H1 (cell line): ENCODE results near the gene CCDC47. TPM values are rescaled to one million over a fixed set of nuclear protein-coding genes. Genes with fewer than 3 reads are reported as not detected.

Experiments
- BACH1 ChIP-seq: IDR thresholded peaks from 2 replicates; pipeline ENCODE4 v1.6.1; 2012; ENCODE audit warnings: low read length, improper control_type of control experiment
- GABPA ChIP-seq: IDR thresholded peaks from 2 replicates; pipeline ENCODE4 v1.6.1; 2011; ENCODE audit warnings: mild to moderate bottlenecking, low read length, moderate library complexity, borderline replicate concordance; ENCODE audit not compliant: insufficient read depth
- NANOG ChIP-seq: IDR thresholded peaks from 2 replicates; pipeline ENCODE4 v1.6.1; 2011; ENCODE audit warnings: low read length, low read depth, mild to moderate bottlenecking, inconsistent platforms; ENCODE audit not compliant: insufficient read depth, poor library complexity, severe bottlenecking
- RFX5 ChIP-seq: IDR thresholded peaks from 2 replicates; pipeline ENCODE4 v1.6.1; 2011; ENCODE audit warnings: low read depth, low read length, improper control_type of control experiment, borderline replicate concordance
- RNF2 ChIP-seq: fragments of 200-900, 300-1000 bp; sonication (generic); IDR thresholded peaks from 2 replicates; pipeline ENCODE4 v1.7.1; 2016; ENCODE audit warnings: borderline replicate concordance, low read depth, mild to moderate bottlenecking, antibody characterized with exemption, low read length; ENCODE audit not compliant: poor library complexity, severe bottlenecking; ENCODE audit errors: missing control alignments
- SIX5 ChIP-seq: IDR thresholded peaks from 2 replicates; pipeline ENCODE4 v1.6.1; 2011; ENCODE audit warnings: mild to moderate bottlenecking, low read depth, low read length
- SUZ12 ChIP-seq: fragments of 200-600 bp; sonication (generic); IDR thresholded peaks from 2 replicates; pipeline ENCODE4 v1.6.1; 2012; ENCODE audit warnings: mild to moderate bottlenecking, inconsistent platforms, low read length, moderate library complexity, mixed read lengths
- TCF12 ChIP-seq: IDR thresholded peaks from 2 replicates; pipeline ENCODE4 v1.6.1; 2011; ENCODE audit warnings: low read depth, mild to moderate bottlenecking, low read length
- polyA plus RNA-seq, 7 experiments: library from polyadenylated mRNA; depleted of rRNA in 3 of 7; stranded (reverse) in 5 of 7; unstranded in 2 of 7; fragments of >200 nt in 5 of 7; fragments of 200-250 nt in 2 of 7; gene quantifications; 1 replicate in 5 of 7; 2 replicates in 1 of 7; 4 replicates in 1 of 7; pipeline versions ENCODE4 v1.2.1 to v1.2.3, GENCODE V29; 2011 to 2013; ENCODE audit warnings: missing spikeins in 2 of 7, mixed read lengths in 2 of 7
- total RNA-seq: library from RNA; stranded (reverse); fragmentation: NEBNext Ultra II Directional; extraction: Animal tissue kit (Norgen Biotek cat#: 25700); gene quantifications from 2 replicates; pipeline ENCODE4 v1.2.1, GENCODE V29; 2021
- TF ChIP-seq, protein P1 (sequence below): fragments of 300-600 bp; sonication (generic); IDR thresholded peaks from 2 replicates; pipeline ENCODE4 v1.7.1; 2012; ENCODE audit warnings: low read length, moderate library complexity, mild to moderate bottlenecking, inconsistent platforms; ENCODE audit not compliant: insufficient replicate concordance

CCDC47 gene
- total and polyA plus RNA-seq, 2 of the 8 experiments (the other 6 are each of a cell fraction or from before 2014, with no cell fraction given), result 21.2 to 83.1 TPM

DNA sequence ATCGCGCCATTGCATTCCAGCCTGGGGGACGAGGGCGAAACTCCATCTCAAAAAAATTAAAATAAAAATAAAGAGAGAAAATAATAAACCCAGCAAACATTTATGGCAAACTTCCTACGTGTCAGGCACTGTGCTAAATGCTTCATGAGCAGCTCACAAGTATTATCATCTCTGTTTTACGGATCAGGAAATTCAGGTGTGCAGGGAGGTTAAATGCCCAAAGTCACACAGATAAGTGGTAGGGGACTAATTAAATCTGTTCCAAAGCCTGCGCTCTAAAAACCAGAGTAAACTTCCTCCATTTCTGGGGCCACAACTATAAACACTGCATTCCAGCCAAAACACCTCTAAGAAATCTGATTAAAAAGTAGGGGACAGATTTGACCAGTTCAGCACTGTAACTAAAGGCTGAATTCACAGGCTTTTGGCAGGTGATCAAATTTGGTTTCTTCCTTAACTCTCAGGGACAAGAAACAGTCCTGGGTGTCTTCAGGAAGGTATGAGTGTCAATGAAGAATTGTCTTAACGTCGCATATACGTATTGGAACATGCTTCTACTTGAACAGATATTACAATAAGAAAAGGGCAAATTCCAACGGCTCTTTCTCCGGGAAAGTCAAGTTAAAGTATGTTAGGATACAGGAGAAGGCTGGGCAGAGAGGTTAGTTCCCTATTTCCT, 32.8 kb downstream of the CCDC47 start (continued):
- TF ChIP-seq, protein P1, sequence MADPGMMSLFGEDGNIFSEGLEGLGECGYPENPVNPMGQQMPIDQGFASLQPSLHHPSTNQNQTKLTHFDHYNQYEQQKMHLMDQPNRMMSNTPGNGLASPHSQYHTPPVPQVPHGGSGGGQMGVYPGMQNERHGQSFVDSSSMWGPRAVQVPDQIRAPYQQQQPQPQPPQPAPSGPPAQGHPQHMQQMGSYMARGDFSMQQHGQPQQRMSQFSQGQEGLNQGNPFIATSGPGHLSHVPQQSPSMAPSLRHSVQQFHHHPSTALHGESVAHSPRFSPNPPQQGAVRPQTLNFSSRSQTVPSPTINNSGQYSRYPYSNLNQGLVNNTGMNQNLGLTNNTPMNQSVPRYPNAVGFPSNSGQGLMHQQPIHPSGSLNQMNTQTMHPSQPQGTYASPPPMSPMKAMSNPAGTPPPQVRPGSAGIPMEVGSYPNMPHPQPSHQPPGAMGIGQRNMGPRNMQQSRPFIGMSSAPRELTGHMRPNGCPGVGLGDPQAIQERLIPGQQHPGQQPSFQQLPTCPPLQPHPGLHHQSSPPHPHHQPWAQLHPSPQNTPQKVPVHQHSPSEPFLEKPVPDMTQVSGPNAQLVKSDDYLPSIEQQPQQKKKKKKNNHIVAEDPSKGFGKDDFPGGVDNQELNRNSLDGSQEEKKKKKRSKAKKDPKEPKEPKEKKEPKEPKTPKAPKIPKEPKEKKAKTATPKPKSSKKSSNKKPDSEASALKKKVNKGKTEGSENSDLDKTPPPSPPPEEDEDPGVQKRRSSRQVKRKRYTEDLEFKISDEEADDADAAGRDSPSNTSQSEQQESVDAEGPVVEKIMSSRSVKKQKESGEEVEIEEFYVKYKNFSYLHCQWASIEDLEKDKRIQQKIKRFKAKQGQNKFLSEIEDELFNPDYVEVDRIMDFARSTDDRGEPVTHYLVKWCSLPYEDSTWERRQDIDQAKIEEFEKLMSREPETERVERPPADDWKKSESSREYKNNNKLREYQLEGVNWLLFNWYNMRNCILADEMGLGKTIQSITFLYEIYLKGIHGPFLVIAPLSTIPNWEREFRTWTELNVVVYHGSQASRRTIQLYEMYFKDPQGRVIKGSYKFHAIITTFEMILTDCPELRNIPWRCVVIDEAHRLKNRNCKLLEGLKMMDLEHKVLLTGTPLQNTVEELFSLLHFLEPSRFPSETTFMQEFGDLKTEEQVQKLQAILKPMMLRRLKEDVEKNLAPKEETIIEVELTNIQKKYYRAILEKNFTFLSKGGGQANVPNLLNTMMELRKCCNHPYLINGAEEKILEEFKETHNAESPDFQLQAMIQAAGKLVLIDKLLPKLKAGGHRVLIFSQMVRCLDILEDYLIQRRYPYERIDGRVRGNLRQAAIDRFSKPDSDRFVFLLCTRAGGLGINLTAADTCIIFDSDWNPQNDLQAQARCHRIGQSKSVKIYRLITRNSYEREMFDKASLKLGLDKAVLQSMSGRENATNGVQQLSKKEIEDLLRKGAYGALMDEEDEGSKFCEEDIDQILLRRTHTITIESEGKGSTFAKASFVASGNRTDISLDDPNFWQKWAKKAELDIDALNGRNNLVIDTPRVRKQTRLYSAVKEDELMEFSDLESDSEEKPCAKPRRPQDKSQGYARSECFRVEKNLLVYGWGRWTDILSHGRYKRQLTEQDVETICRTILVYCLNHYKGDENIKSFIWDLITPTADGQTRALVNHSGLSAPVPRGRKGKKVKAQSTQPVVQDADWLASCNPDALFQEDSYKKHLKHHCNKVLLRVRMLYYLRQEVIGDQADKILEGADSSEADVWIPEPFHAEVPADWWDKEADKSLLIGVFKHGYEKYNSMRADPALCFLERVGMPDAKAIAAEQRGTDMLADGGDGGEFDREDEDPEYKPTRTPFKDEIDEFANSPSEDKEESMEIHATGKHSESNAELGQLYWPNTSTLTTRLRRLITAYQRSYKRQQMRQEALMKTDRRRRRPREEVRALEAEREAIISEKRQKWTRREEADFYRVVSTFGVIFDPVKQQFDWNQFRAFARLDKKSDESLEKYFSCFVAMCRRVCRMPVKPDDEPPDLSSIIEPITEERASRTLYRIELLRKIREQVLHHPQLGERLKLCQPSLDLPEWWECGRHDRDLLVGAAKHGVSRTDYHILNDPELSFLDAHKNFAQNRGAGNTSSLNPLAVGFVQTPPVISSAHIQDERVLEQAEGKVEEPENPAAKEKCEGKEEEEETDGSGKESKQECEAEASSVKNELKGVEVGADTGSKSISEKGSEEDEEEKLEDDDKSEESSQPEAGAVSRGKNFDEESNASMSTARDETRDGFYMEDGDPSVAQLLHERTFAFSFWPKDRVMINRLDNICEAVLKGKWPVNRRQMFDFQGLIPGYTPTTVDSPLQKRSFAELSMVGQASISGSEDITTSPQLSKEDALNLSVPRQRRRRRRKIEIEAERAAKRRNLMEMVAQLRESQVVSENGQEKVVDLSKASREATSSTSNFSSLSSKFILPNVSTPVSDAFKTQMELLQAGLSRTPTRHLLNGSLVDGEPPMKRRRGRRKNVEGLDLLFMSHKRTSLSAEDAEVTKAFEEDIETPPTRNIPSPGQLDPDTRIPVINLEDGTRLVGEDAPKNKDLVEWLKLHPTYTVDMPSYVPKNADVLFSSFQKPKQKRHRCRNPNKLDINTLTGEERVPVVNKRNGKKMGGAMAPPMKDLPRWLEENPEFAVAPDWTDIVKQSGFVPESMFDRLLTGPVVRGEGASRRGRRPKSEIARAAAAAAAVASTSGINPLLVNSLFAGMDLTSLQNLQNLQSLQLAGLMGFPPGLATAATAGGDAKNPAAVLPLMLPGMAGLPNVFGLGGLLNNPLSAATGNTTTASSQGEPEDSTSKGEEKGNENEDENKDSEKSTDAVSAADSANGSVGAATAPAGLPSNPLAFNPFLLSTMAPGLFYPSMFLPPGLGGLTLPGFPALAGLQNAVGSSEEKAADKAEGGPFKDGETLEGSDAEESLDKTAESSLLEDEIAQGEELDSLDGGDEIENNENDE, result no peak
- no peak for TF ChIP-seq RNF2
- TF ChIP-seq SIX5, result no peak
- TF ChIP-seq NANOG, result no peak
- no peak for TF ChIP-seq GABPA
- no peak for TF ChIP-seq SUZ12
- no peak for TF ChIP-seq TCF12
- no peak for TF ChIP-seq BACH1
- TF ChIP-seq RFX5, result no peak
- TF ChIP-seq, all 59 proteins: peak for 0
